Stimulated activated CD4-positive, alpha-beta T cell treated with anti-CD3 and anti-CD28 coated beads, Interleukin-15, amount 100 ng/mL, for 24 hours (primary cell): ENCODE data around the gene ZSWIM5.
"Not testable (repeated sequence)": the region's sequence is repeated elsewhere in the genome, so short reads cannot be mapped to it uniquely, and the experiment has no call there.

ENCODE experiments used
- DNase-seq: peaks from one replicate; pipeline ENCODE4 v3.0.0-alpha.2; 2020

The ZSWIM5 gene

DNA sequence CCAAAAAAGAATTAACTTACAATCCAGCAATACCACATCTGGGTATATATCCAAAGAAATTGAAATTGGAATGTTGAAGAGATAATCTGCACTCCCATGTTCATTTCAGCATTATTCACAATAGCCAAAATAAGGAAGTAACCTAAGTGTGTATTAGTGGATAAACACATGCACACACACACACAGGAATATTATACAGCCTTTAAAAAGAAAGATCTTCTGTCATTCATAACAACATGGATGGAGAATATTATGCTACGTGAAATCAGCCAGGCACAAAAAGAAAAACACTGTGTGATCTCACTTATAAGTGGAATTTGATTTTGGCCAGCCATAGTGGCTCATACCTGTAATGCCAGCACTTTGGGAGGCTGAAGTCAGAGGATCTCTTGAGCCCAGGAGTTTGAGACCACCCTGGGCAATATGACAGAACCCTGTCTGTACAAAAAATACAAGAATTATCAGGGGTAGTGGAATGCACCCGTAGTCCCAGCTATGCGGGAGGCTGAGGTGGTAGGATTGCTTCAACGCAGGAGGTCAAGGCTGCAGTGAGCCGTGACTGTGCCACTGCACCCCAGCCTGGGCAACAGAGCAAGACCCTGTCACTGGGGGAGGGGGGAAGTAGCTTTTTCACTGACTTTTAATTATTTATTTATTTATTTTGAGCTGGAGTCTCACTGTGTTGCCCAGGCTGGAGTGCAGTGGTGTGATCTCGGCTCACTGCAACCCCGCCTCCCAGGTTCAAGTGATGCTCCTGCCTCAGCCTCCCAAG is 210.8 kb downstream of the ZSWIM5 start:
- no peak for DNase-seq

DNA sequence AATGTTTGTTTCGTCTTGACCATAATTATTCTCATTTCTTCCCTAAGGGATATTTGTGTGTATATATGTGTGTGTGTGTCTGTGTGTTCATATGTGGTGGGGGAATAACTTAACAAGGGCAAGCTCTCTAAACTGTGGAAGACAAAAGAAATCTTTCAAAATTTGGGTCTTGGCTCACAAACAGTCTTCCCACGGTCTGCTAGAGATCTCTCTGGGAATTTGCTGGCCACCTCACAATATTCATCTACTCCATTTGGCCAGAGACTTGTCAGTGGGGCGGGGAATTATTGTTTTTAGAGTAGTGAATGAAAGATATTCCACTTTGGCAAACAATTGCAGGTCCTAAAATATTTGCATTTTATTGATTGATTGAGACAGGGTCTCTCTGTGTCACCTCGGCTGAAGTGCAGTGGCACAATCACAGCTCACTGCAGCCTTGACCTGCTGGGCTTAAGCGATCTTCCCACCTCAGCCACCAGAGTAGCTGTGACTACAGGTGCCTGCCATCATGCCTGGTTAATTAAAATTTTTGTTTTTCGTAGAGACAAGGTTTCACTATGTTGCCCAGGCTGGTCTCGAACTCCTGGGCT is 212.0 kb downstream of the ZSWIM5 start:
- no peak for DNase-seq

DNA sequence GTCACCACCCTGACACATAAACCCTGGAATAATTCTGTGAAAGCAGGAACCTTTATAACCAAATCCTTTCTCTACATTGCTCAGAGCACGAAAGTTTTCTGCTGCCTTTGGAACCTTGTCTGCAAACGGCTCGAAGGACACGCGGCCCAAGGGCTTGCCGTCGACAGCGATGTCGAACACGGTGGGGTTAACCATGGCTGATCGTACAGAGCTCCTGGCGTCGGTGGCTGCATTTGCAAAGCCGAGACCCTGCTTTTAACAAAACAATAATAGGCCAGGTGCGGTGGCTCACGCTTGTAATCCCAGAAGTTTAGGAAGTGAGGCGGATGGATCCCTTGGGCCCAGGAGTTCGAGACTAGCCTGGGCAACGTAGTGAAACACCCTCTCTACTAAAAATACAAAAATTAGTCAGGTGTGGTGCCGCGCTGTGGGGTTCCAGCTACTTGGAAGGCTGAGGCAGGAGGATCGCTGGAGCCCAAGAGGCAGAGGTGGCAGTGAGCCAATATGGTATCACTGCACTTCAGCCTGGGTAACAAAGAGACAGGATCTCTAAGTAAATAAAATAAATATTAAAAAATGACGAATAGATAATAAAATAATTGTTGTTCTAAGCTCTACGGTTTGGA is 217.8 kb downstream of the ZSWIM5 start:
- DNase-seq: no peak

DNA sequence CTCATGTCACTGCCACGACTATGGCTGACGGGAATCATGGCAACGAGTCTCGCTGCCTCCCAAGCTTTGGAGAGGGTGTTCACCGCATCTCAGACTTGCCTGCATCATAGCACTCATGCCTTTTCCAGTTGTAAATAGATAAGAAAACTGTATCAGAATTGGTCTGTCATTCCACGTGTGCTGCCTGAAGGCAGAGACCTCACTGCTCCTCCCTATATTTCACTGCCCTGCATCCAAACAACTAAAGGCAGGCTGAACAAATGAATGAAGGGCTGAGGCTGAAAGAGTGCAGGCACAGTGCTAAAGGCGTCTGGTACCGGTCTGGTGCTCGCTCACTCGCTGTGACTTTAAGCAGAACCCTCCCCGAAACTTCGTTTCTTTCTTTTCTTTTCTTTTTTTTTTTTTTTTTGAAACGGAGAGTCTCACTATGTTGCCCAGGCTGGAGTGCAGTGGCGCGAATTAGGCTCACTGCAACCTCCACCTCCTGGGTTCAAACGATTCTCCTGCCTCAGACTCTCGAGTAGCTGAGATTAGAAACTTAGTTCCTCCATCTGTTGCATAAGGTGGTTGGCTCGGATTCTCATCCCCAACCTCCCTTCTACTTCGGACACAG is 220.6 kb downstream of the ZSWIM5 start:
- no peak for DNase-seq

DNA sequence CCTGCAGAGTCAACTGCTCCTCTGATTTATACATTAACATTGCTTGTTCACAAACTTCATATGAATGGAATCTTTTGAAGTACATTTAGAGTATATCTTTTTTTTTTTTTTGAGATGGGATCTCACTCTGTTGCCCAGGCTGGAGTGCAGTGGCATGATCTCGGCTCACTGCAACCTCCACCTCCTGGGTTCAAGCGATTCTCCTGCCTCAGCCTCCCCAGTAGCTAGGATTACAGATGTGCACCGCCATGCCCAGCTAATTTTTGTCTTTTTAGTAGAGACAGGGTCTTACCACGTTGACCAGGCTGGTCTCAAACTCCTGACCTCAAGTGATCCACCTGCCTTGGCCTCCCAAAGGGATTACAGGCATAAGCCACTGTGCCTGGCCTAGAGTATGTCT is 229.0 kb downstream of the ZSWIM5 start:
- not testable (repeated sequence) for DNase-seq

DNA sequence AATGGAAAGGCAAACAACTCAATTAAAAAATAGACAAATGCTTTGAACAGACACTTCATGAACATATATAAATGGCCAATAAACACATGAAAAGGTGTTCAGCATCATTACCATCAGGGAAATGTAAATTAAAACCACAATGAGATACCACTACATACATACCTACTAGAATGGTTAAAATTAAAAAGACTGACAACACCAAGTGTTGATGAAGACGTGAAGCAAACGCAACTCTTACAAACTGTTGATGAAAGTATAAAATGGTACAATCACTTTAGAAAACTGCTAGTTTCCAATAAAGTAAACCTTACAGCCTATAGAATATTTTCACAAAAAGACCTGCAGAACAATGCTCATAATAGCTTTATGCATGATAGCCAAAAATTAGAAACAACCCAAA is 230.2 kb downstream of the ZSWIM5 start:
- no peak for DNase-seq

DNA sequence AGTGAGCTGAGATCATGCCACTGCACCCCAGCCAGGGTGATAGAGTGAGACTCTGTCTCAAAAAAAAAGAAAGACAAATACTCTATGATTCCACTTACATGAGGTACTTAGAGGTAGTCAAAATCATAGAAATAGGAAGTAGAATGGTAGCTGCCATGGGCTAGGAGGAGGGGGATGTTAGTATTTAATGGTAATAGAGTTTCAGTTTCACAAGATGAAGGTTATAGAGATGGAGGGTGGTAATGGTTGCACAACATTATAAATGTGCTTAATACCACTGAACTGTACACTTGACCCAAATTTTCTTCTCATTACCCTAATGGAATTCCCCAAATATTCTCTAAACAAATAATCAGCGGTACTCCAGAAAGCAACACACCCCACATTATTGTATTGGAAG is 232.8 kb downstream of the ZSWIM5 start:
- DNase-seq: no peak

DNA sequence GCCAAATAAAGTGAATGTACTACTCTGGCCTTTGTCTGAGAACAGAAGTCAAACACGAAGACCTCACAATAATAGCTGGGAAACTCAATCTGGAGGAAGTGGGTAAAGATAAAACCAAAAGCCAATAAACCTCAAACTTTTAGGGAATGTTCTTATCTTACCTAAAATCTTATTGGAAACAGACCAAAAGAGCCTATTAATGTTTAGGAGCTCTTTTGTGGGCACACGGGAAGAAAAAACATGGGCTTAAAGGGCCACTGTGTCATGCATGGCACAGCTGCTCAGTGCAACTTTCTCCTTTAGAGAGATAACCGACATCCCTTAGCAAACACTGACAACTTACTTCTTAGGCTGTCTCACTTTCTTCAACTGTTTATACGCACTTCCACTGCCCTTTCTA is 236.1 kb downstream of the ZSWIM5 start:
- no peak for DNase-seq
